ENCODE measurements around the gene NR6A1. TPM values are rescaled to one million over a fixed set of nuclear protein-coding genes. Genes with fewer than 3 reads are reported as not detected.
A peak's percentile ranks its signal among the peaks of the same experiment; 100 is the strongest.

NR6A1 gene
- total and polyA plus RNA-seq, 11 donors, result 0.65 to 5.7 (median 1.6) TPM

DNA sequence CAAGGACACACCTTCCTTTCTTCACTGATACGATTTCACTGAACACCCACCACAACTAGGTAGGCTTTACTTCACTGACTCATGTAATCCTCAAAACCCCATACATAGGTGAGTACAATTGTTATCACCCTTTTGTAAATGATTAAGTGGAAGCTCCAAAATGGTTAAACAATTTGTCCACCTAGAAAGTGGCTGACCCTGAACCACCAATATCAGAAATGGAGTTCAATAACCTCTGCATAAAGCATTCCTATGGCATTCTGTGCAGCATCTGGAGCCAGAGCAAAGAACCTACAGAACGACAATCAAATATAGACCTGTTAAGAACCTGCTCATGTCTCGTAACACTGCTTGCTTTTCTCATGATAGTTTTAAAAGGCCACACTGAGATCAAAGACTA lies 213.2 kb downstream of the NR6A1 start:
- no peak for DNase-seq

DNA sequence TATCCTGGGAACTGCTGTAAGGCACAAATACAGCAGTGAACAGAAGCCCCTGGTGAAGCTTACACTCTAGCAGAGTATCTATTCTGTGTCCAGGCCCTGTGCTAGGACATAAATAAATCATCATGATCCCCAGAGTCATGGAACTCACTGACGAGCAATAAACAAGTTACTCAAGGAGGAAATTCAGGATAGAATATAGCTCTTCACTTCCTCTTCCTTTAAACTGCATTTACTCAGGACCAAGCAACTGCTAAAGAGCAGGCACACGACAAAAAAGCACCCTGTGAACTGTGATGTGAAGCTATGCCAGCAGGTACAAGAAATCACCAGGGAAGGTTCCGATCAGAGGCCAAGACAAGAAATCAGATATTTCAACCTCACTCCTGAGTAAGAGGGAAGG lies 216.1 kb downstream of the NR6A1 start:
- peaks cover 0 to 17% (median 0%) of the 10 kb centered on the region in 12 donors for H3K4me1 ChIP-seq
- intact Hi-C loops (cut with DNase I), result loop anchor here in 2 of 10 donors (10.0 kb wide), 2 partner anchors 60 to 150 kb away; no protein-coding TSS in a partner anchor
- DNase-seq (no peak), ATAC-seq (no peak)
- no peak overlapping the region for H3K4me3 ChIP-seq
- TF ChIP-seq, protein P1, sequence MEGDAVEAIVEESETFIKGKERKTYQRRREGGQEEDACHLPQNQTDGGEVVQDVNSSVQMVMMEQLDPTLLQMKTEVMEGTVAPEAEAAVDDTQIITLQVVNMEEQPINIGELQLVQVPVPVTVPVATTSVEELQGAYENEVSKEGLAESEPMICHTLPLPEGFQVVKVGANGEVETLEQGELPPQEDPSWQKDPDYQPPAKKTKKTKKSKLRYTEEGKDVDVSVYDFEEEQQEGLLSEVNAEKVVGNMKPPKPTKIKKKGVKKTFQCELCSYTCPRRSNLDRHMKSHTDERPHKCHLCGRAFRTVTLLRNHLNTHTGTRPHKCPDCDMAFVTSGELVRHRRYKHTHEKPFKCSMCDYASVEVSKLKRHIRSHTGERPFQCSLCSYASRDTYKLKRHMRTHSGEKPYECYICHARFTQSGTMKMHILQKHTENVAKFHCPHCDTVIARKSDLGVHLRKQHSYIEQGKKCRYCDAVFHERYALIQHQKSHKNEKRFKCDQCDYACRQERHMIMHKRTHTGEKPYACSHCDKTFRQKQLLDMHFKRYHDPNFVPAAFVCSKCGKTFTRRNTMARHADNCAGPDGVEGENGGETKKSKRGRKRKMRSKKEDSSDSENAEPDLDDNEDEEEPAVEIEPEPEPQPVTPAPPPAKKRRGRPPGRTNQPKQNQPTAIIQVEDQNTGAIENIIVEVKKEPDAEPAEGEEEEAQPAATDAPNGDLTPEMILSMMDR (IDR thresholded peaks at IDR 0.05), result no peak
- TF ChIP-seq POLR2A (IDR thresholded peaks at IDR 0.05), result no peak
- H3K9me3 ChIP-seq, result no peaks in the 10 kb centered on the region
- no peaks in the 10 kb centered on the region for H3K36me3 ChIP-seq
- 70 to 73% (median 72%) methylated on average over 3 of the region's 3 CpGs for WGBS, 4 donors
- H3K27me3 ChIP-seq, result no peaks in the 10 kb centered on the region
- H3K27ac ChIP-seq, result no peak overlapping the region

More for the DNA sequence above, 213.2 kb downstream of the NR6A1 start:
- no peak for ATAC-seq
- WGBS, 4 donors, result 83 to 95% (median 88%) methylated on average over 3 of the region's 3 CpGs
- intact Hi-C loops (cut with DNase I), result loop anchor here in 2 of 10 donors (10.0 kb wide), 2 partner anchors 57 to 147 kb away; no protein-coding TSS in a partner anchor
- Histone ChIP-seq H3K27me3 (no peaks in the 10 kb centered on the region), H3K9me3 (no peaks in the 10 kb centered on the region), H3K4me3 (no peak overlapping the region), H3K27ac (no peak overlapping the region), H3K4me1 (peaks cover 0 to 23% (median 2%) of the 10 kb centered on the region in 12 donors), H3K36me3 (no peaks in the 10 kb centered on the region)
- TF ChIP-seq, protein P1 (IDR thresholded peaks at IDR 0.05), result no peak
- TF ChIP-seq POLR2A (IDR thresholded peaks at IDR 0.05), result no peak

DNA sequence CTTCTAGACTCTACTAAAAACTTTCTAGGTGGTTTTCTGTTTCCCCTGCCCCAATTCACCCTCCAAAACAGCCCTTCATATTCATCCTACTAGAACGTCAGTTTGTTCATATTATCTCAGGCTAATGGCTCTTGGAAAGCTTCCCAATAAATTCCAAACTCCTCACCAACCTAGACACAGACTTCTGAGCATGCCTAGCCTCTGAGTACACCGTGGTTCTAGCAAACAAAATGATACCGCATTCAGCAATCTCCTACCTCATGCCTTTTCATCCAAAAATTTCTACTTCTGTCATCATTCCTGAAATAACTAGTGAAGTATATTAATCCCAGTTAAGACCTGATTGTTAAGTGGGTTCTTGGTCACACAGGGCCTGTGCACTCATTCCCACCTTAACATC lies 217.4 kb downstream of the NR6A1 start:
- ATAC-seq, result peak in 2 of 4 donors; percentile 61 to 74

DNA sequence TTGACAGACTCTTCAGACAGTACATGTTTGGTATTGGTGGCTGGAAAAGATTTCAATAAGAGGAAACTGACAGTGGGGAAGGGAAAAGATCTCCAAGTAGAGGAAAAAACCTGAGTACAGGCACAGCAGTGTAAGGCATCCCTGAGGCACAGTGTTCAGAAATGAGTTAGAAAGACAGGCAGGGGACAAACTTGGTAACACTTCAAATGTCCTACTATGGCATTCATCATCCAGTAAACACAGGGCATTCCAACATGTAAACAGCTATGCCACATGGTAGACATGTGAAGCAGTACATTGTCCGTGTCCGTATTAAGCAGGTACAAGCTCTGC lies 218.9 kb downstream of the NR6A1 start:
- TF ChIP-seq, protein P1 (IDR thresholded peaks at IDR 0.05), result no peak
- TF ChIP-seq POLR2A (IDR thresholded peaks at IDR 0.05), result no peak
- H3K4me3 ChIP-seq, result no peak overlapping the region
- no peaks in the 10 kb centered on the region for H3K9me3 ChIP-seq
- H3K36me3 ChIP-seq, result no peaks in the 10 kb centered on the region
- WGBS, 4 donors, result 79 to 88% (median 83%) methylated on average over 2 of the region's 2 CpGs
- no peak for DNase-seq
- H3K4me1 ChIP-seq, result peaks cover 0 to 17% (median 0%) of the 10 kb centered on the region in 12 donors
- H3K27me3 ChIP-seq, result no peaks in the 10 kb centered on the region
- peak in 1 of 4 donors; percentile 4 for ATAC-seq
- intact Hi-C loops (cut with DNase I), result loop anchor here (1.0 to 10.0 kb wide), 5 partner anchors 63 to 161 kb away; no protein-coding TSS in a partner anchor
- H3K27ac ChIP-seq, result no peak overlapping the region

More for the DNA sequence above, 217.4 kb downstream of the NR6A1 start:
- Histone ChIP-seq H3K9me3 (no peaks in the 10 kb centered on the region), H3K4me1 (peaks cover 0 to 17% (median 0%) of the 10 kb centered on the region in 12 donors), H3K27ac (no peak overlapping the region), H3K36me3 (no peaks in the 10 kb centered on the region), H3K4me3 (no peak overlapping the region), H3K27me3 (no peaks in the 10 kb centered on the region)
- 35 to 50% (median 46%) methylated on average over 3 of the region's 3 CpGs for WGBS, 4 donors
- intact Hi-C loops (cut with DNase I), result loop anchor here in 9 of 10 donors (2.0 to 10.0 kb wide), 4 partner anchors 61 to 159 kb away; no protein-coding TSS in a partner anchor
- no peak for DNase-seq
- TF ChIP-seq, protein P1 (IDR thresholded peaks at IDR 0.05), result no peak
- TF ChIP-seq POLR2A (IDR thresholded peaks at IDR 0.05), result no peak
